Activated T-cell treated with anti-CD3 and anti-CD28 coated beads, Interleukin-2, amount 50 U/mL, for 4 hours (primary cell): ENCODE measurements around the gene NFIC. TPM values are rescaled to one million over a fixed set of nuclear protein-coding genes. Genes with fewer than 3 reads are reported as not detected.
"Not testable (repeated sequence)": the region's sequence is repeated elsewhere in the genome, so short reads cannot be mapped to it uniquely, and the experiment has no call there.

Experiments used
- ATAC-seq, 2 donors: fragments of 200-7000 bp; cut with Tn5 transposase; one replicate each; pipeline ENCODE4 v1.10.0; 2021
- DNase-seq: peaks from one replicate; pipeline ENCODE4 v3.0.0-alpha.2; 2020
- H3K27me3 Mint-ChIP-seq: one replicate; pipeline ENCODE4 v1.8.0; 2021; ENCODE audit warnings: low read depth, mixed read lengths
- H3K36me3 Mint-ChIP-seq: one replicate; pipeline ENCODE4 v1.8.0; 2022; ENCODE audit warnings: mixed read lengths; ENCODE audit not compliant: insufficient read depth
- H3K4me1 Mint-ChIP-seq: one replicate; pipeline ENCODE4 v1.8.0; 2021; ENCODE audit warnings: low read depth, mixed read lengths
- H3K4me3 Mint-ChIP-seq: one replicate; pipeline ENCODE4 v1.8.0; 2021; ENCODE audit warnings: mild to moderate bottlenecking, moderate library complexity, mixed read lengths
- H3K9me3 Mint-ChIP-seq: one replicate; pipeline ENCODE4 v1.8.0; 2021; ENCODE audit warnings: mixed read lengths
- total RNA-seq, 3 donors: library from RNA; stranded (reverse); gene quantifications; one replicate each; pipeline ENCODE4 v1.2.1, GENCODE V29; 2021

NFIC gene
- total RNA-seq, 3 donors from 2014 or later = 26.0 to 33.6 (median 30.3) TPM

- H3K36me3 Mint-ChIP-seq = no peaks in the 10 kb centered on the region
- no peaks in the 10 kb centered on the region for H3K27me3 Mint-ChIP-seq
- no peaks in the 10 kb centered on the region for H3K9me3 Mint-ChIP-seq
- DNase-seq (no peak), ATAC-seq (no peak)
- no peak overlapping the region for H3K4me3 Mint-ChIP-seq
- H3K4me1 Mint-ChIP-seq = no peaks in the 10 kb centered on the region
Observed at GRCh38 chr19:3420244-3420755, 53.9 kb downstream of the NFIC start.

GRCh38 chr19:3420909-3421619 is 54.7 kb downstream of the NFIC start:
- ATAC-seq (no peak), DNase-seq (no peak)
- Mint-ChIP-seq H3K4me1 (no peaks in the 10 kb centered on the region), H3K9me3 (no peaks in the 10 kb centered on the region), H3K4me3 (no peak overlapping the region), H3K36me3 (no peaks in the 10 kb centered on the region), H3K27me3 (no peaks in the 10 kb centered on the region)

- not testable (repeated sequence) for H3K4me3 Mint-ChIP-seq, ATAC-seq, DNase-seq, H3K36me3 Mint-ChIP-seq, H3K27me3 Mint-ChIP-seq, H3K4me1 Mint-ChIP-seq, H3K9me3 Mint-ChIP-seq
Observed at GRCh38 chr19:3421656-3422055, 55.3 kb downstream of the NFIC start.

- DNase-seq (no peak), ATAC-seq (no peak)
- no peak overlapping the region for H3K4me3 Mint-ChIP-seq
- peaks cover 7% of the 10 kb centered on the region for H3K36me3 Mint-ChIP-seq
- H3K9me3 Mint-ChIP-seq = no peaks in the 10 kb centered on the region
- no peaks in the 10 kb centered on the region for H3K27me3 Mint-ChIP-seq
- no peaks in the 10 kb centered on the region for H3K4me1 Mint-ChIP-seq
Observed at GRCh38 chr19:3423183-3423829, 56.9 kb downstream of the NFIC start.

GRCh38 chr19:3426433-3426832 is 60.0 kb downstream of the NFIC start:
- Mint-ChIP-seq H3K36me3 (peaks cover 7% of the 10 kb centered on the region), H3K27me3 (no peaks in the 10 kb centered on the region), H3K4me3 (no peak overlapping the region), H3K9me3 (no peaks in the 10 kb centered on the region), H3K4me1 (no peaks in the 10 kb centered on the region)
- ATAC-seq (no peak), DNase-seq (no peak)

- DNase-seq, H3K27me3 Mint-ChIP-seq, ATAC-seq, H3K36me3 Mint-ChIP-seq, H3K4me3 Mint-ChIP-seq, H3K9me3 Mint-ChIP-seq: not testable (repeated sequence)
- H3K4me1 Mint-ChIP-seq = peaks cover 12% of the 10 kb centered on the region
Observed at GRCh38 chr19:3430366-3430680, 63.9 kb downstream of the NFIC start.

GRCh38 chr19:3431760-3432397 is 65.5 kb downstream of the NFIC start:
- H3K4me3 Mint-ChIP-seq = no peak overlapping the region
- DNase-seq (no peak), ATAC-seq (no peak)
- no peaks in the 10 kb centered on the region for H3K9me3 Mint-ChIP-seq
- H3K36me3 Mint-ChIP-seq = peaks cover 3% of the 10 kb centered on the region
- H3K4me1 Mint-ChIP-seq = peaks cover 16% of the 10 kb centered on the region
- no peaks in the 10 kb centered on the region for H3K27me3 Mint-ChIP-seq

GRCh38 chr19:3433313-3433712 is 66.9 kb downstream of the NFIC start:
- ATAC-seq (no peak), DNase-seq (no peak)
- H3K27me3 Mint-ChIP-seq = no peaks in the 10 kb centered on the region
- H3K36me3 Mint-ChIP-seq = peaks cover 2% of the 10 kb centered on the region
- H3K9me3 Mint-ChIP-seq = no peaks in the 10 kb centered on the region
- H3K4me1 Mint-ChIP-seq = peaks cover 16% of the 10 kb centered on the region
- no peak overlapping the region for H3K4me3 Mint-ChIP-seq

- Mint-ChIP-seq H3K4me1 (peaks cover 16% of the 10 kb centered on the region), H3K27me3 (no peaks in the 10 kb centered on the region), H3K4me3 (peak overlapping the region; percentile 90), H3K36me3 (peaks cover 2% of the 10 kb centered on the region), H3K9me3 (no peaks in the 10 kb centered on the region)
- DNase-seq = no peak
- ATAC-seq = no peak
Observed at GRCh38 chr19:3433805-3434540, 67.6 kb downstream of the NFIC start.

- H3K27me3 Mint-ChIP-seq = no peaks in the 10 kb centered on the region
- H3K36me3 Mint-ChIP-seq = peaks cover 2% of the 10 kb centered on the region
- peak; percentile 94 for DNase-seq
- H3K4me1 Mint-ChIP-seq = peaks cover 16% of the 10 kb centered on the region
- H3K9me3 Mint-ChIP-seq = no peaks in the 10 kb centered on the region
- ATAC-seq = peak; percentile 98
- H3K4me3 Mint-ChIP-seq = peak overlapping the region; percentile 90
Observed at GRCh38 chr19:3434630-3435553, 68.5 kb downstream of the NFIC start.

GRCh38 chr19:3440082-3440481 is 73.7 kb downstream of the NFIC start:
- peaks cover 8% of the 10 kb centered on the region for H3K4me1 Mint-ChIP-seq
- peak in 1 of 2 donors; percentile 28 for ATAC-seq
- H3K9me3 Mint-ChIP-seq = no peaks in the 10 kb centered on the region
- H3K4me3 Mint-ChIP-seq = no peak overlapping the region
- no peaks in the 10 kb centered on the region for H3K27me3 Mint-ChIP-seq
- DNase-seq = peak; percentile 53
- peaks cover 2% of the 10 kb centered on the region for H3K36me3 Mint-ChIP-seq

GRCh38 chr19:3441089-3441985 is 75.0 kb downstream of the NFIC start:
- ATAC-seq = no peak
- Mint-ChIP-seq H3K36me3 (peaks cover 2% of the 10 kb centered on the region), H3K4me3 (no peak overlapping the region), H3K9me3 (no peaks in the 10 kb centered on the region), H3K27me3 (no peaks in the 10 kb centered on the region), H3K4me1 (peaks cover 2% of the 10 kb centered on the region)
- DNase-seq = no peak

- Mint-ChIP-seq H3K36me3 (peaks cover 2% of the 10 kb centered on the region), H3K4me1 (peaks cover 2% of the 10 kb centered on the region), H3K4me3 (no peak overlapping the region), H3K9me3 (no peaks in the 10 kb centered on the region), H3K27me3 (no peaks in the 10 kb centered on the region)
- DNase-seq (no peak), ATAC-seq (no peak)
Observed at GRCh38 chr19:3441986-3442329, 75.6 kb downstream of the NFIC start.
